Measurements from ENCODE around the gene FSD2. TPM values are rescaled to one million over a fixed set of nuclear protein-coding genes. Genes with fewer than 3 reads are reported as not detected.
A peak's percentile ranks its signal among the peaks of the same experiment; 100 is the strongest.

The FSD2 gene
- total RNA-seq, 1 experiment from 2014 or later, result not detected

DNA sequence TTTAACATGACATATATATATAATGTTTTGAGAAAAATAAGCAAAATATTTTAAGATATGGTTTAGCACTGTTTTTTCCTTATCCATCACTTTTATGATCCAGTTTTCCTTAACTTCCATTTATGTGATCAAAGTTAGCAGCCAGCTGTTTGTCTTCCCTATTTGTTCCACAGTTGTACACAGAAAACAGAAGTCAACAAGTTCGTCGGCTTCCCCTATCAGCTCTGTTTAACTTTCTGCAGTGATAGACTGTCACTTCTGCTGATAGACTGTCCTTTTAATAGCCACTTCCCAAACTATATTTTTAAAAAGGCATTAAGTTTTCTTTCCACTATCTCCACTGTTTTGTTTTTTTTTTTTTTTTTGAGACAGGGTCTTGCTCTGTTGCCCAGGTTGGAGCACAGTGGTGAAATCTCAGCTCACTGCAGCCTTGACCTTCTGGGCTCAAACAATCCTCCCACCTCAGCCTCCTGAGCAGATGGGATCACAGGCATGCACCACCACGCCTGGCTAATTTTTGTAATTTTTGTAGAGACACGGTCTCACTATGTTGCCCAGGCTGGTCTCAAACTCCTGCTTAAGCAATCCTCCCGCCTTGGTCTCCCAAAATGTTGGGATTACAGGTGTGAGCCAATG lies 7.2 kb downstream of the FSD2 start:
- Mint-ChIP-seq H3K36me3 (ENCODE audit: insufficient read depth, unreplicated experiment) (no peaks in the 10 kb centered on the region), H3K27ac (ENCODE audit: low read depth, unreplicated experiment) (no peak overlapping the region), H3K4me1 (ENCODE audit: insufficient read depth, unreplicated experiment) (no peaks in the 10 kb centered on the region), H3K4me3 (ENCODE audit: unreplicated experiment) (no peak overlapping the region), H3K9me3 (ENCODE audit: unreplicated experiment) (peaks cover 8% of the 10 kb centered on the region), H3K27me3 (ENCODE audit: insufficient read depth, unreplicated experiment) (peaks cover 28% of the 10 kb centered on the region)
- no peak for TF ChIP-seq CTCF (IDR thresholded peaks at IDR 0.05; ENCODE audit: unreplicated experiment)
- DNase-seq (ENCODE audit: unreplicated experiment), result no peak
- intact Hi-C loops (cut with micrococcal nuclease), result no loop called here
- BruUV-seq (replicated peaks), result no TSS peak
- ChIA-PET CTCF (no interaction called here), POLR2A (interaction anchor here (0.9 to 1.7 kb wide), 3 partner anchors 10 to 49 kb away, joined by 3 to 5 read pairs (median 4); no protein-coding TSS in a partner anchor)

DNA sequence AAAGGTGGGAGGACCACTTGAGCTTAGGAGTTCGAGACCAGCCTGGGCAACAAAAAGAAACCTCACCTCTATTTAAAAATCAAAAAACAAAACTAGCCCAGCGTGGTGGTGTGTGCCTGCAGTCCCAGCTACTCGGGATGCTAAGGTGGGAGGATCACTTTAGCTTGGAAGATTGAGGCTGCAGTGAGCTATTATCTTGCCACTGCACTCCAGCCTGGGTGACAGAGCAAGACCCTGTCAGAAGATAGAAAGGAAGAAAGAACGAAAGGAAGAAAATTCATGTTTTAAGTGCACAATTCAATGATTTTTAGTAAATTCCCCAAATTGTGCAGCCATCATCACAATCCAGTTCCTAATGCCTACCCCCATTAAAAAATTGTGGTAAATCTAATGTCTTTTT lies 7.8 kb downstream of the FSD2 start:
- BruUV-seq (replicated peaks), result no TSS peak

DNA sequence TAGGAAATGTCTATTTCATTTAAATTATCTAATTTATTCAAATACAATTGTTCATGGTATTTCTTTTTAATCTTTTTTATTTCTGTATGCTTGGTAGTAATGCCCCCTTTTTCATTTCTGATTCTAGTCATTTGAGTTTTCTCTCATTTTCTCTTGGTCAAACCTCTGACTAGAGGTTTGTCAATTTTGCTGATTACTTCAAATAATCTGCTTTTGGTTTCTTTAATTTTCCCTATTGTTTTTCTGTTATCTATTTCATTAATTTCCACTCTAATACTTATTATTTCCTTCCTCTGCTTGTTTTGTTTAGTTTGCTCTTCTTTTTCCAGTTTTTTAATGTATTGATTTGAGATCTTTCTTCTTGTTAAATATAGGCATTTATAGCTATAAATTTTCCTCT lies 12.1 kb downstream of the FSD2 start:
- Mint-ChIP-seq H3K4me1 (ENCODE audit: insufficient read depth, unreplicated experiment) (no peaks in the 10 kb centered on the region), H3K36me3 (ENCODE audit: insufficient read depth, unreplicated experiment) (no peaks in the 10 kb centered on the region), H3K27ac (ENCODE audit: low read depth, unreplicated experiment) (no peak overlapping the region), H3K27me3 (ENCODE audit: insufficient read depth, unreplicated experiment) (peaks cover under 1% of the 10 kb centered on the region), H3K4me3 (ENCODE audit: unreplicated experiment) (no peak overlapping the region), H3K9me3 (ENCODE audit: unreplicated experiment) (peaks cover 9% of the 10 kb centered on the region)
- DNase-seq (ENCODE audit: unreplicated experiment), result no peak
- no peak for TF ChIP-seq CTCF (IDR thresholded peaks at IDR 0.05; ENCODE audit: unreplicated experiment)
- no TSS peak for BruUV-seq (replicated peaks)
- ChIA-PET CTCF (no interaction called here), POLR2A (no interaction called here)
- intact Hi-C loops (cut with micrococcal nuclease), result no loop called here

More for the DNA sequence above, 7.8 kb downstream of the FSD2 start:
- TF ChIP-seq CTCF (IDR thresholded peaks at IDR 0.05; ENCODE audit: unreplicated experiment), result no peak
- ChIA-PET CTCF (no interaction called here), POLR2A (interaction anchor here (0.9 to 1.7 kb wide), 3 partner anchors 10 to 48 kb away, joined by 3 to 5 read pairs (median 4); no protein-coding TSS in a partner anchor)
- Mint-ChIP-seq H3K9me3 (ENCODE audit: unreplicated experiment) (peaks cover 9% of the 10 kb centered on the region), H3K27ac (ENCODE audit: low read depth, unreplicated experiment) (no peak overlapping the region), H3K4me1 (ENCODE audit: insufficient read depth, unreplicated experiment) (no peaks in the 10 kb centered on the region), H3K27me3 (ENCODE audit: insufficient read depth, unreplicated experiment) (peaks cover 28% of the 10 kb centered on the region), H3K4me3 (ENCODE audit: unreplicated experiment) (no peak overlapping the region), H3K36me3 (ENCODE audit: insufficient read depth, unreplicated experiment) (no peaks in the 10 kb centered on the region)
- no peak for DNase-seq (ENCODE audit: unreplicated experiment)
- intact Hi-C loops (cut with micrococcal nuclease), result no loop called here

DNA sequence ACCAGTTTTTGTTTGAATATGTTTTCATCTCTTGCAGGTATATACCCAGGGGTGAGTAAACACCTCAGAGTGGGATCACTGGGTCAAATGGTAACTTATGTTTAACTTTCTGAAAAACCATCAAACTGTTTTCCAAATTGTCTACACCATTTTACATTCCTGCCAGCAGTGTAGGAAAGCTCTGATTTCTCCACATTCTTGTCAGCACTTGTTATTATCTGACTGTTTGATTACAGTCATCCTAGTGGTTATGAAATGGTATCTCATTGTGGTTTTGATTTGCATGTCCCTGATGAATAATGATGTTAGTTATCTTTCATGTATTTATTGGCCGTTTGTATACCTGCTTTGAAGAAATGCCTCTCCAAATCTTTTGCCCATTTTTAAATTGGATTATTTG lies 13.8 kb downstream of the FSD2 start:
- CTCF ChIA-PET, result no interaction called here
- POLR2A ChIA-PET, result no interaction called here
- BruUV-seq (replicated peaks), result no TSS peak

More for the DNA sequence above, 13.8 kb downstream of the FSD2 start:
- H3K36me3 Mint-ChIP-seq (ENCODE audit: insufficient read depth, unreplicated experiment), result no peaks in the 10 kb centered on the region
- H3K27me3 Mint-ChIP-seq (ENCODE audit: insufficient read depth, unreplicated experiment), result no peaks in the 10 kb centered on the region
- intact Hi-C loops (cut with micrococcal nuclease), result no loop called here
- peak; percentile 10 for DNase-seq (ENCODE audit: unreplicated experiment)
- H3K9me3 Mint-ChIP-seq (ENCODE audit: unreplicated experiment), result peaks cover 9% of the 10 kb centered on the region
- TF ChIP-seq CTCF (IDR thresholded peaks at IDR 0.05; ENCODE audit: unreplicated experiment), result no peak
- no peak overlapping the region for H3K27ac Mint-ChIP-seq (ENCODE audit: low read depth, unreplicated experiment)
- no peak overlapping the region for H3K4me3 Mint-ChIP-seq (ENCODE audit: unreplicated experiment)
- no peaks in the 10 kb centered on the region for H3K4me1 Mint-ChIP-seq (ENCODE audit: insufficient read depth, unreplicated experiment)

Measured in MCF 10A (cell line).